Endothelial cell of umbilical vein (primary cell): ENCODE data around the gene RALGPS1. TPM values are rescaled to one million over a fixed set of nuclear protein-coding genes. Genes with fewer than 3 reads are reported as not detected.

ENCODE experiments used
- BruUV-seq: library from RNA; stranded (reverse); fragments of 400-500 nt; replicated peaks from 2 replicates; lab custom pipeline; 2021; lab: Mats Ljungman, UMichigan
- CTCF ChIA-PET: fragments of 300-600, 350-600 bp; sonication (Branson Sonifier 250); formaldehyde crosslinking; loops from one replicate; lab custom pipeline; 2021; ENCODE audit warnings: antibody characterized with exemption, inconsistent platforms; lab: Charles Lee
- POLR2A ChIA-PET: fragments of 300-600, 350-600 bp; sonication (Branson Sonifier 250); formaldehyde crosslinking; loops from one replicate; lab custom pipeline; 2021; ENCODE audit warnings: antibody characterized with exemption, inconsistent platforms; lab: Charles Lee
- DNase-seq: peaks from one replicate; pipeline ENCODE4 v3.0.0-alpha.2; 2011; ENCODE audit warnings: low read depth, low spot score
- FAIRE-seq: peaks from 2 replicates; lab custom pipeline; 2011; peaks lifted over from hg19 to GRCh38; lab: Jason Lieb, UNC
- H2AFZ ChIP-seq: 2 replicates; pipeline ENCODE4 v1.6.0; 2012; ENCODE audit warnings: low read depth, low read length, control low read depth, inconsistent platforms
- H3K27ac ChIP-seq: 2 replicates; pipeline ENCODE4 v1.5.1; 2011; ENCODE audit warnings: low read depth, mild to moderate bottlenecking, control low read depth, low read length, moderate library complexity; ENCODE audit not compliant: insufficient read depth
- H3K27me3 ChIP-seq, 2 experiments: 2 replicates each; pipeline versions ENCODE4 v1.6.0 to v1.6.1; 2011; ENCODE audit warnings: low read length in 2 of 2, mixed read lengths in 1 of 2; ENCODE audit not compliant: control insufficient read depth in 2 of 2, insufficient read depth in 2 of 2
- H3K36me3 ChIP-seq, 2 experiments: 2 replicates in 1 of 2; 3 replicates in 1 of 2; pipeline ENCODE4 v1.5.1; 2011; ENCODE audit warnings: low read length in 2 of 2, mild to moderate bottlenecking in 1 of 2, moderate library complexity in 1 of 2; ENCODE audit not compliant: control insufficient read depth in 2 of 2, insufficient read depth in 2 of 2; ENCODE audit errors: extremely low read depth in 1 of 2
- H3K4me1 ChIP-seq: 3 replicates; pipeline ENCODE4 v1.5.1; 2011; ENCODE audit warnings: mild to moderate bottlenecking, low read length; ENCODE audit not compliant: control insufficient read depth, insufficient read depth; ENCODE audit errors: extremely low read depth
- H3K4me2 ChIP-seq: 2 replicates; pipeline ENCODE4 v1.6.1; 2011; ENCODE audit warnings: low read length, control low read depth, mixed read lengths; ENCODE audit not compliant: insufficient read depth
- H3K4me3 ChIP-seq, 3 experiments: fragments of 200-600 bp in 1 of 3; sonication (generic), shearing (Covaris generic) in 1 of 3; replicated peaks in 1 of 3; 2 replicates each; pipeline ENCODE4 v1.5.1; 2011 to 2016; ENCODE audit warnings: control low read depth in 3 of 3, low read length in 3 of 3, mild to moderate bottlenecking in 2 of 3, inconsistent platforms in 1 of 3, low read depth in 1 of 3, moderate library complexity in 1 of 3; ENCODE audit not compliant: insufficient read depth in 1 of 3
- H3K79me2 ChIP-seq: 2 replicates; pipeline ENCODE4 v1.6.0; 2012; ENCODE audit warnings: low read length, inconsistent platforms; ENCODE audit not compliant: control insufficient read depth, insufficient read depth
- H3K9ac ChIP-seq: replicated peaks from 2 replicates; pipeline ENCODE3; 2011; ENCODE audit warnings: low read length, control low read depth; ENCODE audit not compliant: insufficient read depth; ENCODE audit errors: extremely low read depth
- H3K9me1 ChIP-seq: replicated peaks from 3 replicates; pipeline ENCODE4 v1.6.0; 2011; ENCODE audit warnings: mild to moderate bottlenecking, low read length; ENCODE audit not compliant: control insufficient read depth, insufficient read depth; ENCODE audit errors: extremely low read depth
- H3K9me3 ChIP-seq: replicated peaks from 2 replicates; pipeline ENCODE4 v1.5.1; 2012; ENCODE audit warnings: low read length, inconsistent platforms; ENCODE audit not compliant: control insufficient read depth, insufficient read depth
- H4K20me1 ChIP-seq: replicated peaks from 2 replicates; pipeline ENCODE3; 2011; ENCODE audit warnings: mild to moderate bottlenecking, low read length; ENCODE audit not compliant: control insufficient read depth, insufficient read depth; ENCODE audit errors: extremely low read depth
- CTCF ChIP-seq, 2 donors: IDR thresholded peaks; 1 replicate in 1 of 2; 2 replicates in 1 of 2; pipeline ENCODE4 v1.5.1; 2011; ENCODE audit warnings: low read length in 2 of 2, mild to moderate bottlenecking in 2 of 2, moderate library complexity in 2 of 2, control low read depth in 1 of 2, inconsistent platforms in 1 of 2, low read depth in 1 of 2; ENCODE audit not compliant: insufficient read depth in 1 of 2; ENCODE audit errors: extremely low read depth in 1 of 2
- EZH2 ChIP-seq: IDR thresholded peaks from 2 replicates; pipeline ENCODE4 v1.6.1; 2012; ENCODE audit warnings: borderline replicate concordance, low read depth, mild to moderate bottlenecking, moderate library complexity, low read length, inconsistent platforms; ENCODE audit not compliant: severe bottlenecking
- FOS ChIP-seq: IDR thresholded peaks from 2 replicates; pipeline ENCODE4 v1.6.1; 2011; ENCODE audit warnings: mild to moderate bottlenecking, low read length, moderate library complexity, borderline replicate concordance; ENCODE audit not compliant: insufficient read depth
- GATA2 ChIP-seq: IDR thresholded peaks from 2 replicates; pipeline ENCODE4 v1.7.0; 2011; ENCODE audit warnings: low read depth, mild to moderate bottlenecking, moderate library complexity, mixed read lengths, low read length; ENCODE audit not compliant: insufficient read length, insufficient read depth
- MAX ChIP-seq: IDR thresholded peaks from 2 replicates; pipeline ENCODE4 v1.6.1; 2011; ENCODE audit not compliant: insufficient read depth, insufficient read length
- MYC ChIP-seq: IDR thresholded peaks from one replicate; pipeline ENCODE4 v1.6.1; 2011; ENCODE audit warnings: mild to moderate bottlenecking, low read depth, low read length
- POLR2A ChIP-seq: IDR thresholded peaks from 2 replicates; pipeline ENCODE4 v1.6.1; 2012; ENCODE audit warnings: low read depth, mild to moderate bottlenecking, control low read depth, low read length
- POLR2AphosphoS5 ChIP-seq: IDR thresholded peaks from 2 replicates; pipeline ENCODE4 v1.6.1; 2012; ENCODE audit warnings: low read depth, mild to moderate bottlenecking, control low read depth, low read length, moderate library complexity; ENCODE audit not compliant: insufficient read depth
- dilution Hi-C: fragments of 300-500 bp; cut with MboI; formaldehyde crosslinking; loops from one replicate; pipeline ENCODE4 v1.15.0; 2019; ENCODE audit warnings: low sequenced_read_pairs; ENCODE audit not compliant: extremely low pct_ligation_motif_present
- intact Hi-C: fragments of 100-400 bp; cut with micrococcal nuclease; formaldehyde crosslinking; loops from one replicate; pipeline ENCODE4 v1.10.0; 2022
- polyA plus RNA-seq, 4 experiments: library from polyadenylated mRNA; depleted of rRNA in 3 of 4; stranded (reverse) in 3 of 4; unstranded in 1 of 4; fragments of >200 nt; gene quantifications; 2 replicates each; pipeline versions ENCODE4 v1.2.1 to v1.2.3, GENCODE V29; 2011 to 2012; ENCODE audit warnings: missing spikeins in 1 of 4
- total RNA-seq: library from RNA; stranded (reverse); gene quantifications from 2 replicates; pipeline ENCODE4 v1.2.3, GENCODE V29; 2021

Gene RALGPS1
- total and polyA plus RNA-seq, 2 donors (not counting 3 experiments of a cell fraction or from before 2014, with no cell fraction given): 3.8 to 5.5 TPM

DNA sequence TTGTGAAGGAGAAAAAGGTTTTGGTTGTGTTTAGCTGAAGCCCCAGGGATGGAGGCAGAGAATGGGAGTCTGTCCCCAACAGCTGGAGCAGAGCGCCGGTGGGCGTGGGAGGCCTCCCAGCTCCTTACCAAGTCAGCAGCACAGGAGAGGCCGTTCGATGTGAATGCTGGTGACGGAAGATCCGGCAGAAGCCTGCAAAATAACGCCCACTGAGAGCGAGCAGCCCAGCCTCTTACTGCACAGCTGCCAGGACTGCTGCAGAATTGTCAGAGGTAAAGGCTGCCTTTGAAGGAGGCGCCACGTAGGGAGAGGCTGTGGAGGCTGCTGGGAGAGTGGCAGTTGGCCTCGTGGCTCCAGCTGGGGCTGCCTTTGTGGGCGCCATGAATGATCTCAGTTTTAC, 181.6 kb downstream of the RALGPS1 start:
- CTCF ChIA-PET: interaction anchor here (0.6 to 2.5 kb wide), 2 partner anchors 26 to 45 kb away, joined by 3 to 7 read pairs; partner anchors contain the start of gene ANGPTL2
- no TSS peak for BruUV-seq
- no peak overlapping the region for H3K9ac ChIP-seq
- H3K79me2 ChIP-seq: no peaks in the 10 kb centered on the region
- TF ChIP-seq GATA2 (no peak), FOS (no peak), MAX (no peak), POLR2AphosphoS5 (no peak), POLR2A (no peak), MYC (no peak), CTCF (IDR thresholded peaks at IDR 0.05; ENCODE audit: extremely low read depth in 1 of 2, insufficient read depth in 1 of 2, low read depth in 1 of 2, low read length in 2 of 2) (no peak), EZH2 (no peak)
- DNase-seq (no peak), FAIRE-seq (no peak)
- no peaks in the 10 kb centered on the region for H3K9me3 ChIP-seq
- H2AFZ ChIP-seq: no peak overlapping the region
- no peak overlapping the region for H3K27ac ChIP-seq
- H3K9me1 ChIP-seq: no peaks in the 10 kb centered on the region
- H3K27me3 ChIP-seq: no peaks in the 10 kb centered on the region
- POLR2A ChIA-PET: no interaction called here
- intact Hi-C loops: no loop called here
- no peak overlapping the region for H3K4me3 ChIP-seq
- dilution Hi-C loops: no loop called here
- peaks cover 0 to 2% of the 10 kb centered on the region in 2 experiments for H3K36me3 ChIP-seq
- no peaks in the 10 kb centered on the region for H3K4me1 ChIP-seq
- no peaks in the 10 kb centered on the region for H4K20me1 ChIP-seq
- no peak overlapping the region for H3K4me2 ChIP-seq
